Measurements from ENCODE around the gene APLN. TPM values are rescaled to one million over a fixed set of nuclear protein-coding genes. Genes with fewer than 3 reads are reported as not detected.

Gene APLN, protein sequence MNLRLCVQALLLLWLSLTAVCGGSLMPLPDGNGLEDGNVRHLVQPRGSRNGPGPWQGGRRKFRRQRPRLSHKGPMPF
- 0.78 to 0.99 TPM (median 0.83 TPM) in 5 replicates for total RNA-seq (2022; extraction: Qiagen RNA extraction; ENCODE audit: low read depth)

DNA sequence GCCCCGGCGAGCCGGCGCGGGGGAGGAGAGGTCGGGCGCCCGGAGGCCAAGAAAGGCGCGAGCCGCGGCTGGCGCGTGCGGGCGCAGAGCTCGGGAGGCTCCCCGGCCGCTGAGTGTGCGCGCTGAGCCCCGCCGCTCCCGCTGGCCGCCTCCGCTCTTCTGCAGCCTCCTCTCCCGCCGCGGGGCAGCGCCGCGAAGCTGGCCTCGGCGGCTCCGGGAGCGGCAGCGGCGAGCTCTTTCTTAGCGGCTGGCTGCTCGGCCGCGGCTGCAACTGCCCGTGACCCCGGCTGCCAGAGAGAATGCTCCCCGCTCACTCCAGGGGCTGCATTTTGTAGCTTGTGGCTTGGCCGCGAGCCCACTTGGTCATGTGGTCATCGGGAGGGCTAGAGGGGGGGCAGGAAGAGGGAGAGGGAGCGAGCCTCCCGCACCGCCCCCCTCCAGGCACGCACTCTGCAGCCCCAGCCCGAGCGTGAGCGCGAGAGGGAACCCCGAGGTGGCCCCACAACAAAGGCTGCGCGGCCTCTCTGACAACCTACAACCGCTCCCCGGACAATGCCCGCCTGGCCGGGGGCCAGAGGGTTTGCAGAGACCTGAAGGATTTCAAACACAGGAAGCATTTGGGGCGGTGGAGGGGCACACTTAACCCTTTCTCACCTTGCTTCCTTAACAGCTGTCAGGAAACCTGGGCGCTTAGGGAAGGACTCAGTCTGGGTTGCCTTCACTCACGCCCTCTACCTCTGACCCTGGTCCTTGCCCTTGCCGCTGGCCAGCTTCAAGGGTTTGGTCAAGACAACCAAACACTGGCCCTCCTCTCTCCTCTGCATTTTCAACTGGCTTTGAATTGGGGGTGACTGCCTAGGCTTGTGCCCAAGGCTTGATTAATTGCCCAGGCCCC is at the start of gene APLN:
Gene APLN (minus strand): TSS at position 305 of the 895 bp plus-strand sequence. CDS start 326 bp downstream, outside the sequence.

Other genes starting within 250 kb of the APLN start
- 34.0 to 51.6 TPM (median 49.6 TPM) in 5 replicates for gene SMARCA1, start 131.5 kb downstream of the APLN start, total RNA-seq (2022; extraction: Qiagen RNA extraction; ENCODE audit: low read depth)
- 20.6 to 27.5 TPM (median 24.6 TPM) in 5 replicates for gene OCRL, start 114.7 kb downstream of the APLN start, total RNA-seq (2022; extraction: Qiagen RNA extraction; ENCODE audit: low read depth)
- gene XPNPEP2, start 84.0 kb upstream of the APLN start, total RNA-seq (2022; extraction: Qiagen RNA extraction; ENCODE audit: low read depth): not detected in 5 replicates
- gene SASH3, start 125.0 kb upstream of the APLN start, total RNA-seq (2022; extraction: Qiagen RNA extraction; ENCODE audit: low read depth): not detected in 5 replicates
- 39.6 to 41.4 TPM (median 41.0 TPM) in 5 replicates for gene ZDHHC9, start 188.9 kb upstream of the APLN start, total RNA-seq (2022; extraction: Qiagen RNA extraction; ENCODE audit: low read depth)